Loucy (cell line): Measurements from ENCODE around the gene MMEL1.

Experiments used
- CTCF ChIP-seq: fragments of 200-600 bp; sonication (generic); conservative IDR thresholded peaks from 2 replicates; pipeline ENCODE4 v1.5.1; 2014; ENCODE audit warnings: mild to moderate bottlenecking, antibody characterized with exemption, low read length
- EZH2phosphoT487 ChIP-seq: fragments of 200-600 bp; IDR thresholded peaks from 2 replicates; pipeline ENCODE4 v1.6.1; 2018; ENCODE audit warnings: antibody characterized with exemption, mild to moderate bottlenecking, moderate library complexity, borderline replicate concordance

GRCh38 chr1:2628933-2629626, 3.7 kb downstream of the MMEL1 start:
- TF ChIP-seq CTCF (no peak), EZH2phosphoT487 (no peak)
